ENCODE data around the gene VAT1L.

GRCh38 chr16:77963185-77964044 is 175.1 kb downstream of the VAT1L start:
- no peak for TF ChIP-seq EZH2phosphoT487 (IDR thresholded peaks at IDR 0.05; ENCODE audit: borderline replicate concordance, low read length)
- TF ChIP-seq, protein P1, sequence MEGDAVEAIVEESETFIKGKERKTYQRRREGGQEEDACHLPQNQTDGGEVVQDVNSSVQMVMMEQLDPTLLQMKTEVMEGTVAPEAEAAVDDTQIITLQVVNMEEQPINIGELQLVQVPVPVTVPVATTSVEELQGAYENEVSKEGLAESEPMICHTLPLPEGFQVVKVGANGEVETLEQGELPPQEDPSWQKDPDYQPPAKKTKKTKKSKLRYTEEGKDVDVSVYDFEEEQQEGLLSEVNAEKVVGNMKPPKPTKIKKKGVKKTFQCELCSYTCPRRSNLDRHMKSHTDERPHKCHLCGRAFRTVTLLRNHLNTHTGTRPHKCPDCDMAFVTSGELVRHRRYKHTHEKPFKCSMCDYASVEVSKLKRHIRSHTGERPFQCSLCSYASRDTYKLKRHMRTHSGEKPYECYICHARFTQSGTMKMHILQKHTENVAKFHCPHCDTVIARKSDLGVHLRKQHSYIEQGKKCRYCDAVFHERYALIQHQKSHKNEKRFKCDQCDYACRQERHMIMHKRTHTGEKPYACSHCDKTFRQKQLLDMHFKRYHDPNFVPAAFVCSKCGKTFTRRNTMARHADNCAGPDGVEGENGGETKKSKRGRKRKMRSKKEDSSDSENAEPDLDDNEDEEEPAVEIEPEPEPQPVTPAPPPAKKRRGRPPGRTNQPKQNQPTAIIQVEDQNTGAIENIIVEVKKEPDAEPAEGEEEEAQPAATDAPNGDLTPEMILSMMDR (IDR thresholded peaks at IDR 0.05; ENCODE audit: low read depth, low read length, poor library complexity, severe bottlenecking) = no peak
